Uterus (tissue), 2 donors: Measurements from ENCODE around the gene RARB.

Experiments used
- POLR2A ChIP-seq, 2 donors: fragments of 450-650 bp; IDR thresholded peaks; one replicate each; pipeline ENCODE4 v1.6.1; 2016; ENCODE audit warnings: antibody characterized with exemption in 2 of 2, mild to moderate bottlenecking in 1 of 2, moderate library complexity in 1 of 2
- TF ChIP-seq, protein P1 (sequence below), 4 experiments: fragments of 200-600 bp in 2 of 4; fragments of 450-650 bp in 2 of 4; sonication (generic) in 2 of 4; IDR thresholded peaks; one replicate each; pipeline ENCODE4 v1.5.1; 2016 to 2019; ENCODE audit warnings: antibody characterized with exemption in 4 of 4, mild to moderate bottlenecking in 2 of 4, moderate library complexity in 1 of 4

DNA sequence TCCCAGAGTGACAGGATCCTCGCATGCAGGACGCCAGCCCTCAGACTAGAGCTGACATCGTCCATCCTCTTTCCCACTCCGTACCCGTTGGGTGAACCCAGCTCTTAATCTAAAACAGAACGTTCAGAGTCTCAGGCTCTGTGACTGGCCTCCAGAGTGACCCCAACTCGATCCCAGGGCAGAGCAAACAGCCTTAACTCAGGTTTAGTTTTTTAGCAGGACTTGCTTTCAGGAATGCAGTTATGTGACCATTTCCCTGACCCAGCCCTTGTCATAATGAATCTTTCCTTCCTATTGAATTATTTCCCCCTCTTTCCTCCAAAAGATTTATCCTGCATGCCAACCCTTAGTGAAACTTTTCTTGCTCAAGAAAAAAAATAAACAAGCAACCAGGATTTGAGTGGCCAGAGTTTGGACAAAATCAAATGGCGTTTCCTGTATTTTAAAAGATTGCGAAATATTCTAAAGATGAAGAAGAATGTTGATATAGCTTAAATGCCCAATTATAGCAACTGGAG is 47.8 kb upstream of the RARB start:
- TF ChIP-seq POLR2A (IDR thresholded peaks at IDR 0.05): no peak
- TF ChIP-seq, protein P1, sequence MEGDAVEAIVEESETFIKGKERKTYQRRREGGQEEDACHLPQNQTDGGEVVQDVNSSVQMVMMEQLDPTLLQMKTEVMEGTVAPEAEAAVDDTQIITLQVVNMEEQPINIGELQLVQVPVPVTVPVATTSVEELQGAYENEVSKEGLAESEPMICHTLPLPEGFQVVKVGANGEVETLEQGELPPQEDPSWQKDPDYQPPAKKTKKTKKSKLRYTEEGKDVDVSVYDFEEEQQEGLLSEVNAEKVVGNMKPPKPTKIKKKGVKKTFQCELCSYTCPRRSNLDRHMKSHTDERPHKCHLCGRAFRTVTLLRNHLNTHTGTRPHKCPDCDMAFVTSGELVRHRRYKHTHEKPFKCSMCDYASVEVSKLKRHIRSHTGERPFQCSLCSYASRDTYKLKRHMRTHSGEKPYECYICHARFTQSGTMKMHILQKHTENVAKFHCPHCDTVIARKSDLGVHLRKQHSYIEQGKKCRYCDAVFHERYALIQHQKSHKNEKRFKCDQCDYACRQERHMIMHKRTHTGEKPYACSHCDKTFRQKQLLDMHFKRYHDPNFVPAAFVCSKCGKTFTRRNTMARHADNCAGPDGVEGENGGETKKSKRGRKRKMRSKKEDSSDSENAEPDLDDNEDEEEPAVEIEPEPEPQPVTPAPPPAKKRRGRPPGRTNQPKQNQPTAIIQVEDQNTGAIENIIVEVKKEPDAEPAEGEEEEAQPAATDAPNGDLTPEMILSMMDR (IDR thresholded peaks at IDR 0.05): no peak
